Stimulated activated CD4-positive, alpha-beta T cell treated with anti-CD3 and anti-CD28 coated beads, Interleukin-2, amount 100 ng/mL, for 24 hours (primary cell): ENCODE results near the gene CHSY1.

Source experiments
- DNase-seq, 2 donors: peaks; one replicate each; pipeline ENCODE4 v3.0.0-alpha.2; 2020

Gene CHSY1

DNA sequence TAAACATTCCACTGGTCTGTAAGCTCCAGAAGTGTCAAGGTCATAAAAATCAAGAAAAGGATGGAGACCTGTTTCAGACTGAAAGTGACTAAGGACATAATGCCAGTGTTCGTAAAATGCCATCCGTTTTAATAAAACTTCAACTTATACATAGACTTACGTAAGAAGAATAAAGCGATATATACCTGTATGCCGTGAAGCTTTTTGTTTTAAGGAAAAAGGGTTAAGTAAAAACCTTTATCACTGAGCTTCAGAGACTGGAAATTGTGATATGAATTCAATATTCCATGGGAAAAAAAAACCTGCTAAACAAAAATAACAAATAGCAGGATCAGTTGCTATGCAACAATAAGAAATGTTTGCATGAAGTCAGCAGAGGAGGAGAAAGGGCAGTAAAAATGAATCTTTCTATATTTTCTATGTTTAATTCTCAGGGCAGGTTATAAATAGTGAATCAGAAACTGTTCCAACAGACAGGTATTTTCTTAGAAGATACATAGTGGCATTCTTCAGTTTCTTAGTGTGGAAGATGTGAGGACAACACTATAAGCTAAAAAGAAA is 42.5 kb downstream of the CHSY1 start:
- DNase-seq = no peak

DNA sequence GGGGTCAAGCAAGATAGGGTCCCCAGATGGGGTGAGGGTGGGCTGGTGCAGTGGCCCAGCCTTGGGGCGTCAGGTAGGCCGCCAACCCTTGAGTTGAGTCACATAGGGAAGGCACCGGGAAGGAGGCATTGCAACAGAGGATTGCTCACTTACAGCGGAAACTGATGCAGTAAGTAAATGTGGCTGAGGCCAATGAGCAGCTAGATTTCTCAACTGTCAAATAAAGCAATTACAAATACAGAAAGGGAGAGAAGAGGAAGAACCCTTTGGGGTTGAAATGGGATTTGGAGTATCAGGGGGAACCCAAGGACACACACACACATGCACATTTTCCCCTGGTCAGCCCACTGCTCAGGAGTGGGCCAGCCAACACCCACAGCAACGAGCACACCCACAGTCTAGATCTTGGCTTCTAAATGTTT is 44.0 kb downstream of the CHSY1 start:
- DNase-seq = no peak

DNA sequence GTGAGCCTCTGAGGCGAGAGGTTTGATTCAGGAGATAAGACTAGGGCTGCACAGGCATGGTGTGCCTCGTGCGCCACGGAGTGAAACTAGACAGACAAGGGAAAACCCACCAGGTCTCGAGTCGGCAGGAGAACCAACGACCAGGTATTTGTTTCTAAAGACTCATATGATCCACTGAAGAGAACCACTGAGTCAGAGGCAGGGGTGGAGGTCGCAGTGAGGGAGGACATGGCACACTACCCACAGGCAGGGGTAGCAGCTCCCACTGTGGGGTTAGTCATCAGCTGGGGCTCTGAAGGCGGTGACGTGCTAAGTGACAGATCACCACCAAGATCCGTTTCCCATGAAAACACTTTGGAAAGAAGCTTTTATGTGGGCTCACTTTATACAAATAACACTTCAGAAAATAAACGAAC is 45.7 kb downstream of the CHSY1 start:
- peak; percentile 82 to 89 for DNase-seq

DNA sequence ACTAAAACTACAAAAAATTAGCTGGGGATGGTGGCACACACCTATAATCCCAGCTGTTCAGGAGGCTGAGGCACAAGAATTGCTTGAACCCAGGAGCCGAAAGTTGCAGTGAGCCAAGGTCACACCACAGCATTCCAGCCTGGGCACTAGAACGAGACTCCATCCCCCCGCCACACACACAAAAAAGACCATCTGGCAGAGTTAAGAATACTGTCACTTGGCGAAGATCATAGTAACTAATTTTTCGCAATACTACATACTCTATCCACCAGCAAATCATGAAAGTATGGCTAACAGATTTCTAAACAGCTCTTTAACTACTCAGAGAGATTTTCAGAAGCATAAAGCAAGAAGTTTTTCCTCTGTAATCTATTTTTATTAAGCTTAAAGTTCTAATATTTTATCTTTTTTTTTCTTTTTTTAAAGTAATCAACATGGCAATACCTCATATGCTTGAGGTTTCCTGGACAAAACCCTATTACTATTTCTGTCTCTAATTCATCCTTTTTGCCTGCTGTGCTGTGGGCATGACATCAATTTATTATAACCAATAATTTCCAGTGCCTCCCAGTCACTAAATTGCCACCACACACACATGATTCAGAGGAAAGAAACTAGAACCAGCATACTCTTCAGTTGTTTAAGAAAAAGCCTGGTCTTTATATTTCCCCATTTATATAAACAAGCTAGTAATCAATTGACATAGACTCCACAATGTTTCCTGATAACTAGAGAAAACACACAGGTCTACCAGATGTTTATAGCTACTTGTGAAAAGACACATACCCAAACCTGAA is 46.9 kb downstream of the CHSY1 start:
- no peak for DNase-seq

DNA sequence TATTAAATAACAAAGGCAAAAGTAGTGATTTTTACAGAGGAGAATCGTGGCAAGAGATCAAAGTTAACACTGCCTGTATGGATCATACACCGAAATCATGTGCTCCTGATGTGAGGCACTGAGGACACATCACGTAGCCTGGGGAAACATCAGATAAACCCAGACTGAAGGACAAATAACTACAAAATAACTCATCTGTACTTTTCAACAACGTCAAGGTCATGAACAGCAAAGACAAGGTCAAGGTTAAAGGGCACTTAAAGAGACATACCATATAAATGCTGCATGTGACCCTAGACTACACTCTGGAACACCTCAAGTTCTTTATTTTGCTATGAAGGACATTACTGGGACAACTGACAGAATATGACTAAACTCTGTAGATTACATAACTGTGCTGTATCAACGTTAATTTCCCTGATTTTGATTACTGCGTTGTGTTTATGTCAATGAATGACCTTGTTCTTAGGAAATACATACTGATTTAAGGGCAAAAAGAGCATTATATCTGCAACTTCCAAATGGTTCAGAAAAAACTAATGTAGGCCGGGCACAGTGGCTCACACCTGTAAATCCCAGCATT is 48.1 kb downstream of the CHSY1 start:
- no peak for DNase-seq

DNA sequence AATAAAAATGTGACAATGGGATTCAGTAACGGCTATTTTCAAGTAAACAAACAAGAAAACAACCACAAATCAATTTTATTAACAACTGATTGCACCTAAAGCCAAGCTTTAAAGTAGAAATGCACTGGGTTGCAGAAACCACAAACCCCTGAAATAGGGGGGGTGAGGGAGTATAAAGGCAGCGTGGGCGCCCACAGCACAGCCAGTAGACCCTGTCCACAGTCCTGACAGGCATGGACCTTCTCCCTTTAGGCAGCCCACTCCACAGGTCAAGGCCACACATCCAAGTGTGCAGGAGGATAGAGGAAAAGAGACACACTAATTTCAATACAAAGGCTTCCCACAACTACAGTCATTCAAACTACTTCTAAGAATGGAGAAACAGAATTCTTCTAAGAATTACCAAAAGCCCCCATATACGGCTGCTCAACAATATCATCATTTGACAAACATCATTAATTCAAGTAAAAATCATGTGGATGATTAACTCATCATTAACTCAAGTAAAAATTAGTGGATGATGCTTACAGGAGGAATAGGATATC is 48.7 kb downstream of the CHSY1 start:
- no peak for DNase-seq

DNA sequence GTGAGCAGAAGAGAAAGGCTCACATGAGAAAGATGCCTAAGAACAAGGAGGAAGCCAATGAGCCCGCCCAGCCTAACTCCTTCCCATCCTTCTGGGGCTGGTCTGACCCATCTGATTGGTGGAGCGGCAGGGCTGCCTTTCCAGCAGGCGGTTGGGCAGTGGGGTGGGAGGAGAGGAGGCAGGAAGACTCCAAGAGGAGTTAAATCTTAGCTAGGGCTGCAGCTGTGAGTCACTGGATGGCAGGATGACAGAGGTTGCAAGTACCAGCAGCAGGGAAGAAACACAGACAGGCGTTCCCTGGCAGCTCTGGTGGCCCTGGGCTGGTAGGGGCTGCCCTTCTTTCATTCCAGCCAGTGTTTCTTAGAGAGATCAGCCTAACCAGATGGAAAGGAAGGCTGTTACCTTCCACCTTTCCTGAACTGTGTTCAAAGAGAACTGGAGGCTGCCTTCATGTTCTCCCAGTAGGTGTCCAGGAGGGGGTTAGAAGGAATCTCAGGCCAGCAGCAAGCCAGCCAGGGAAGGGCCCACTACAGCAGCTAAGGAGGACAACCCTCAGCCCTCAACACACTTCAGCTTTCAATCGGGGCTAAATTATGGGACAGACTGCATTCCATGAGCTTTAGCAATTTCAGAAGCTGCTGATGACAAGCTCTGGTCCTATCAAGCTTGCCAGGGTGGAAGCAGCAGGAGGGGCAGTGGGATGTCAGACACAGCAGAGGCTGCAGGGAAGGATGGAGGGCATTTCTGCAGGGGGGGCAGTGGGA is 50.3 kb downstream of the CHSY1 start:
- DNase-seq = peak in 1 of 2 donors; percentile 31

DNA sequence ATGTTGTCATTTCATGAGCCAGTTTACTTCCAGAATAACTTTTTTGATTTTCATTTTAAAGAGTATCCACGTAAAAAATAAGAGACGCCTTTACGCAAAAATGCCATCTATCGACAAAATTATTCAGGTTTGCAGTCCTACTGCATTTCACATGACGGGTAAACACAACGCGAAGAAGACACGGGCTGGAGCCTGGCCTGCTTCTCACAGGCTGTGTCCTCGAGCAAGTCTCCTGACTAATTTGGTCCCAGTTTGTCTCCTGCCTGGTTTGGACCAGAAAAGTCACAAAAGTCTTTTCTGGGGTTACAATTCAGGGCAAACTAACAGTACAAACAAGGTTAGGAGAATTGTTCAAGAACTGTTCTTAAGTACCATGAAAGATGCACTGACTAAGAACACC is 51.7 kb downstream of the CHSY1 start:
- DNase-seq = no peak

DNA sequence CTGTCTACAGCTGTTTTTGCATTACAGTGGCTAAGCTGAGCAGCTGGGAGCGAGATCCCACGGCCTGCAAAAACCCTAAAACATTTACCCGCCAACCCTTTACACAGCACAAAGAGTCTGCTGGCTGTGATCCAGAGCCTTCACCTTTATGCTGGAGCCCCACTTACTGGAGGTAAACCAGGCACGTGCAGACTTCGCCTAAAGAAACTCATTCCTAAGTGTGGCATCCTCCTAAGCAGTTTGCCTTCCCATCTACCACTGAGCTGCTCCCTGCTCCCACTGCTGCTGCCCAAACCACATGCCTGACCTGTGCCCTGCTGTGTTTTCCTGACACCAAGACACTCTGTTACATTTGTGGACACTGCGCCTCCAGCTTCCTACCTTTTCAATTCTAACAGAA is 53.0 kb downstream of the CHSY1 start:
- no peak for DNase-seq

DNA sequence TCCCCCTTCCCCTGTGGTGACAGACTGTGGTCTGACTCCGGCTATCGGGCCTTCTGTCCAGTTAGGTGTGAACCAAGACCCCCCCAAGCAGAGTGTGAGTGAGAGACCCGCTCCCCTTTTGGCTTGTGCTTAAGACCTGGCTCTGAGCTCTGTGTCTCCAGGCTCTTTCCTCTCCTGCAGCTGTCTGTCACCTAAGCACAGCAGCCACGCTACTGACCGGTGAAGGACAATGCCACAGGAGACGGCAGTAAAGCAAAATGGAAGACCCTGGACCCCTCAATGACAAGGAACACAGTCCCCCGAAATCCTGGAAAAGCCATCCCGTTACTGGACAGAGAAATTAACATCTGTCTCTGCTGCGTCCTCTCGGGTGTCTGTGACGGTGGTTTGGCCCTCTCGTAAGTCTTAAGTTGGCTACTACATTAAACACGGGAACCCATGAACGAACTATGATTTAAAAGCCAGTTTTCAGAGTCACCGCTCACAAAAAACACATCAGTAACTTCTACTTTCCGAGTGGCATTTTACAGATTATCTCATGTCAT is 53.7 kb downstream of the CHSY1 start:
- no peak for DNase-seq

DNA sequence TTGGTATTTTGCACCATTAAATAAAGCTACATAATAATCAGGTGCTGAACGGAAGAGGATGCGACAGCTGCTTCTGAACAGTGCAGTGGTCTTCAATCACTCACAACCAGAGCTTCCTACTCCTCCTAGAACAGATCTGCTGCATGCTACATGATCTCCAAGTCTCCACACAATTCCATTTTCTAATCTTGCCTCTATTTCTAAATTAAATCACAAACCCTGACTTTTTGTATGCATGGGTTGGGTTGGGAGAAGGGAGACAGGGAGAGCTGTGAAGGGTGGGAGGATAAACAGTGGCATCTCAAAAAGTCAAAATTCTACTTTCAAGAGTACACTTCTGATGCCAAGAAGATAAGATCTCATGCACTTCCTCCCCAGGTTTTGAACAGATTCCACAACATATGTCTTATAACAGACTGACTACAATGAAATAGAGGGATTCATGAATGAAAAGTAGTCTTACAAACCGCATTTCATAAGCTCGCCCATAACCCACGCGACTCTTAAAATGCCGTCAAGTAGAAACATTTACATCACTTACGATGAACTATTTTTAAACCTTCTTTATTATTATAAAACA is 57.2 kb downstream of the CHSY1 start:
- no peak for DNase-seq

DNA sequence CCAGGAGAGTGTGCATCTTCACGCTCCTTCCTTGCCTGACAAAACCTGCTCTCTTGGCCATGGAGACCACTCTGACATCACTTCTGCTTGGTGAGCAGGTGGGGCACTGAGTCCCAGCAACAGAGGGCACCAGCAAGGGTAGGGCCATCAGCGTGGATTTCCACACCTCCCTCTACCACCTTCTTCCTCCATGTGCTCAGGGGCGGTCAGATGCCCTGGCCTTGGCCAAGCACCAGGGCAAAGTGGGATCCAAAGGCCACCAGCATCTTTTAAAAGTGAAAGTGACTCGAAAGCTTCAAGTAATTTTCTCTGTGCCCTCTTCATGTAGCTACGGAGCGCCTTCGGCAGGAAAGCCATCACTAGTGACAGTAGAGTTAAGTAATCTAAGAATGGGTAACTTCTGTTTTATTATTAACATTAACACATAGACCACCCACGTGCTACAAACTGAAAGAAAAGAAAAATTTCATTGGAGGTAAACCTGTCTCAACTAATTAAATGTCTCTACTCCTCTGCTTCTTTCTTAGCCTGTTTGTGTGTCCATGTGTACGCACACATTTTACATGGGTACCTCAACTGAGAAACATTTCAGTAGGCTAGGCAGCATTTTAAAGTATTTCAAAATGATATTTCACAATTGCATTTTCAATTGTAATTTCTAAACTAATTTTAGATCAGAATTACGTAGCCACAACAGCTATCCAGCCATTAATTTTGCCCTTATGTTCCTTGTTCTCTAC is 57.9 kb downstream of the CHSY1 start:
- DNase-seq = no peak

DNA sequence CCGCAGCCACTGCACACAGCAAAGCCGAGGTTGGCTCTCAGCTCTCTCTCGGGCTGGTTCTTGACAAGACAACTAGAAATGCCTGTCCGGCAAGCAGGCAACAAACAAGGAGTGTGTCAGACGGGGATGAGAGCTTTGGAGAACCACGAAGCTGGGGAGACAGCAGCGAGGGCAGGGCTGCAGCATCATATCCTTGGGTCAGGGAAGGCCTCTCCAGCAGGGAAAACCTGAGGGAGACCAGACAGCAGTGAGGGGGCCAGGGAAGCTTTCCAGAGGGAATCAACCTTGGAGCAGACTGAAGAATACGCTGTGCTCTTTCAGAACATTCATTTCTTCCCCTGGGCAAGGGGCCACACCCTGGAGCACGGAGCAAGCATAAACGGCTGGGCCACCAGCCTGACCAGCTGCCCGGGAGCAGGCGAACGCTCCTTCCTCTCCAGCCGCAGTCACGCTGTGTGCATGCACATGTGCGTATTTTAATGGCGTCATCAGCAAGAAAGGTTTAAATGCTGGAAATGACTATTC is 58.7 kb downstream of the CHSY1 start:
- DNase-seq = no peak

DNA sequence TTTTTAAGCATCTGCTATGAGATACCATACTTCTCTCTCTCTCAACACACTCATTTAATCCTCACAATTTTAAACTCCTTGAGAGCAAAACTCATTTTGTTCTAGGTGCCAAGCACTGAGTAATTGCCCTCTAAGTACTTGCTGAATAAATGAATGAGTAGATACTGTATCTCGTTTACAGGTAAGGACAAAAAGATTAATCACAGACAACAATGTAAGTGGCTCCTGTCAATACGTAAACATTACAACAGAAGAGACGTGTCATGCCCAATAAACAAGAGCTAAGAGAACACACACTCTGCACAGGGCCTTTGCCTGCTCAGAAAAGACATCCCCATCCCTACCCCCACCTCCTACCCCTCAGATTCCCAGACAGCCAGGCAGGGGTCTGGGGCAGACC is 59.8 kb downstream of the CHSY1 start:
- no peak for DNase-seq

DNA sequence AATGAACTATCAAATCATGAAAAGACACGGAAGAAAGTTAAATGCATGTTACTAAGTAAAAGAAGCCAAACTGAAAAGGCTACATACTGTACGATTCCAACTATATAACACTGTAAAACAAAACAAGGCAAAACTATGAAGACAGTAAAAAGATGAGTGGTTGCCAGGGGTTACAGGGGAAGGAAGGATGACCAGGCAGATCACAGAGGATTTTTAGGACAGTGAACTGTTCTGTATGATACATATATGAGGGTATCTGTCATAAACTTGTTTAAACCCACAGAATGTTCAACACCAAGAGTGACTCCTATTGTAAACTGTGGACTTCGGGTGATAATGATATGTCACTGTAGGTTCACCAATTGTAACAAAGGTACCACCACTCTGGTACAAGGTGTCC is 60.6 kb downstream of the CHSY1 start:
- DNase-seq = no peak

DNA sequence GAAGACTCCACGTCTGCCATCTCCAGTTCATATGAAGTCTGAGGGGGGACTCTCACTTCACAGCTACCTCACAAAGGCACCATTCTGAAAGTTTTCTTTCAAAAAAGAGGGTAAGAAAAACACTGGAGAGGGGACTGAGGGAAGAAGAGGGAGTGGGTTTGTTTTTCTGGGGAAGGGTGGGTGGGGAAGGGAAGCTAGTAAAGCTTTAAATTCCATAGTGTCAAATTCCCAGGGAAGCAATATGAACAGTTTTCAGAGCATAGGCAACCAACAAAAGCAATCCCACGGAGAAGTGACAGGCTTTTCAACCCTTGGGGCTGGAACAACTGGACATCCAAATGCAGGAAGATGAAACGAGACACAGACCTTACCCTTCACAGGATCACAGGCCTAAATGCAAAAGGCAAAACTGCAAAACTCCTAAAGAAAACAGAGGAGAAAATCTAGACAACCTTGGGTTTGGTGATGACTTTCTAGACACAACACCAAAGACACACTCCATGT is 61.7 kb downstream of the CHSY1 start:
- no peak for DNase-seq

DNA sequence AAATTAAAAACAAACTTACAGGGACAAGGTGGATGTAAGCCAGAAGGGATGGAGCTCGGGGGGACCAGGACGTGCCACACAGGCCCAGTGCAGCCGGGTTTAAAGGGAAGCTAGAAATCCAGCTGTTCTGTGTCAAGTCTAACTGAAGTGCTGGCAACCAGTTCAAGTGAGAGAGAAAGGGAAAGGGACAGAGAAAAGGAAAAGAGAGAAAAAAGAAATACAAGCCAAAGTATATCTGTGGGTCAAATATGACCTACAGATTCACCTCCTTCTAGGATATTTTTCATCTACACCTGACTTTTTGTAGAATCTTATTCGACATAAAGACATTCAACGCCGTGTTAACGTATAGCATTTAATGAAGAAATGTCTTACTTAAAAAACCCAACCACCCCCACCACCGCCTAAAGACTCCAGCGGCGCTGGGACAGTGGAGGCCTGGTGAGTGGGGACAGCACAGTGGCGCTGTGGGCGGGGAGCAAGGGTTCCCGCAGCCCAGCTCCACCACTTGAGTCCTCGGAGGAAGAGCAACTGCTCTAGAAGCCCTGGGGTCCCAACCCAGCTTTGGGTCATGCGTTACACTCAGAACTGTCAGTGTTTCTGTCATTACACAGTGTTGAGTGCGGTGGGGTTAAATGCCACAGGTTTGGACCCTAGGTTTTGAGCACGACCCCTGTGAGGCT is 62.3 kb downstream of the CHSY1 start:
- no peak for DNase-seq

DNA sequence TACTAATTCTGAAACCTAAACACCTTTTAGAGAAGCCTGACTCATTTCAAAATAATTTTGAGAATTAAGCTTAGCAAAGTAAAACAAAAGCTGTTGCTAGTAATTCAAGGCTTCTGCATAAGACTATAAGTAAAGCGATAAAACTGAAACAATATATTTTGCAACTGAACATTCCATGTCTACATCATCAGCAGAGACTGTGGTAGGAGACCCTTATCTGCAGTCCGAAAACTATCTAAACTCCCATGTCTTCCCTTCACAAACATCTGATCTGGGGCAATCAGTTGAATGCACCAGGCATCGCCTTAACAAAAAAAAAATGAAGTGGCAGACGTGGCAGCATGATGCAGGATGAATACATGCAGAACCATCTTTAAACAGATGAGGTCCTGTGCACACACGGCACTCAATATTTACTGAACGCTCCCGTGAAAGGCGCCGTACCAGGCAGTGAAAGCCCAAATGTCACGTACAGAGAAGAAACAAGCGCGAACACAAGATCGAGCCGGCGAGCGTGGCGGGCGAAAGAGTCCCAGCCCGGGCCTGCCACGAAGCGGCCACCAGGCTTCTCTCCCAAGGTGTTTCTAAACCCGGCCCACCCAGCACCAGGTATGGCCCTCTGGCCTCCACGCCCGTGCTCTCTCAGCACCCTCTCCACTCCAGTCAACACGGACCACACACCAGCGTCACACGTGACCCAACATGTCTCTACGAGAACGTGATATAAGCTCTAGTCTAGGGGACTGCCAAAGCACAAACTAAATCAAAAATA is 63.0 kb downstream of the CHSY1 start:
- no peak for DNase-seq

DNA sequence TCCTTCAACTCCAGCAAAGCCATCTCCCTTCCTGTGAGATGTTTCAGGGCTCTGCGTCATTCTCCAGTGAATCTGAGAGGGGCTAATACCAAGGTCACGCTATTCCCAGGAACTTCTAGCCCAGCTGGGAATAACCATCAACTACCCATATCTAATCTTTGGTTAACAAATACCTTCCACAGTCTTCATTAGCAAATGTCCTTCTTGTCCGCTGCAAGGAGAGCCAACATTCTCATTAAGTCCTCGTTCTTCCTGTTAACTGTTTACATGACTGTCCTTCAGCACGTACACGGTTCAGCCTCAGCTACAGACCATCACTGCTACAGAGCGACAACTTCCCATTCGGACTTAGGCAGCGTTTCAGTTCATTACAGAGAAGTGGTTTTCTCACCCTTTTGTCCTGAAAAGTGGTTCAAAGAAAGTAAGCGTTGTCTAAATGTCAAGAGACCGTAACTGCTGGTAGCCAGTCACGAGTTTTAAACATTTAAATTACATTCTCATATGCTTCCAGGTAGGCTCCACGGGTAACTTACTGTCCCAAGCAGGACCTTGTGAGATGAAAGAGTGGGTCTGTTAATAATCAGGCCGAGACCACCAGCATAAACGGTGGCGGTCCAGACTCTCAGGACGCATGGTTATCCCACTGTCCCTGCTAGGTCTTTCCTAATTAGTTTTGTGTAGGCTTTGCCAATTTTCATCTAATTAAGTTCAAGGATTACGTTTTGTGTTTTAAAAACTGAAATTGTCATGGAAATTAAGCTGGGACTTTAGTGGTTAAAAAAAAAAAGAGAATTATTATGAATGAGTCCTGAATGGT is 63.8 kb downstream of the CHSY1 start:
- no peak for DNase-seq
